Cardiac muscle cell (in vitro differentiated cells and primary cell): ENCODE data around the gene ZC3H7B. TPM values are rescaled to one million over a fixed set of nuclear protein-coding genes. Genes with fewer than 3 reads are reported as not detected.

Experiments used
- DNase-seq, 2 donors: peaks; one replicate each; pipeline versions ENCODE4 v3.0.0 to v3.0.0-alpha.2; 2010 to 2017; ENCODE audit warnings: low read depth in 1 of 2, low spot score in 1 of 2
- H3K27ac ChIP-seq: fragments of 200-600 bp; sonication (generic); 2 replicates; pipeline ENCODE4 v1.5.1; 2016
- H3K27me3 ChIP-seq: fragments of 200-600 bp; sonication (generic); 2 replicates; pipeline ENCODE4 v1.6.0; 2016; ENCODE audit warnings: control low read depth
- H3K36me3 ChIP-seq: fragments of 200-600 bp; sonication (generic); 2 replicates; pipeline ENCODE4 v1.5.1; 2016; ENCODE audit warnings: control low read depth
- H3K4me1 ChIP-seq: fragments of 200-600 bp; sonication (generic); 2 replicates; pipeline ENCODE4 v1.8.1; 2017; ENCODE audit warnings: low read depth, mild to moderate bottlenecking, mixed run types
- H3K4me3 ChIP-seq: fragments of 200-600 bp; sonication (generic); 2 replicates; pipeline ENCODE4 v1.5.1; 2016; ENCODE audit warnings: mild to moderate bottlenecking
- H3K9me3 ChIP-seq: fragments of 200-600 bp; sonication (generic); 2 replicates; pipeline ENCODE4 v1.5.1; 2017; ENCODE audit warnings: low read depth, mild to moderate bottlenecking, control low read depth
- CTCF ChIP-seq: IDR thresholded peaks from 2 replicates; pipeline ENCODE4 v1.5.1; 2012; ENCODE audit warnings: low read depth, mild to moderate bottlenecking, low read length
- polyA plus RNA-seq: library from polyadenylated mRNA; unstranded; fragments of >200 nt; fragmentation: Nextera tagmentation; extraction: Ambion mirVana; gene quantifications from 2 replicates; pipeline ENCODE4 v1.2.1, GENCODE V29; 2016
- total RNA-seq: library from RNA; depleted of rRNA; stranded (reverse); fragments of >200 nt; gene quantifications from 2 replicates; pipeline ENCODE4 v1.2.3, GENCODE V29; 2016

Gene ZC3H7B
- total and polyA plus RNA-seq, 2 experiments from 2014 or later: 7.2 to 65.9 TPM

- no peak for TF ChIP-seq CTCF
- DNase-seq: peak in 1 of 2 donors; percentile 62
- H3K27ac ChIP-seq: no peak overlapping the region
- H3K4me1 ChIP-seq: peaks cover 9% of the 10 kb centered on the region
- H3K36me3 ChIP-seq: no peaks in the 10 kb centered on the region
- no peaks in the 10 kb centered on the region for H3K27me3 ChIP-seq
- no peaks in the 10 kb centered on the region for H3K9me3 ChIP-seq
- H3K4me3 ChIP-seq: no peak overlapping the region
These were observed 66.6 kb downstream of the ZC3H7B start for GRCh38 chr22:41367680-41368542.

GRCh38 chr22:41368543-41369423 is 67.5 kb downstream of the ZC3H7B start:
- Histone ChIP-seq H3K27me3 (no peaks in the 10 kb centered on the region), H3K4me1 (peaks cover 9% of the 10 kb centered on the region), H3K36me3 (no peaks in the 10 kb centered on the region), H3K4me3 (no peak overlapping the region), H3K9me3 (no peaks in the 10 kb centered on the region), H3K27ac (no peak overlapping the region)
- no peak for DNase-seq
- no peak for TF ChIP-seq CTCF

GRCh38 chr22:41369424-41369745 is 68.1 kb downstream of the ZC3H7B start:
- no peak for TF ChIP-seq CTCF
- Histone ChIP-seq H3K36me3 (no peaks in the 10 kb centered on the region), H3K27me3 (no peaks in the 10 kb centered on the region), H3K4me1 (peaks cover 9% of the 10 kb centered on the region), H3K4me3 (no peak overlapping the region), H3K27ac (no peak overlapping the region), H3K9me3 (no peaks in the 10 kb centered on the region)
- DNase-seq: no peak

- no peak for TF ChIP-seq CTCF
- DNase-seq: no peak
- Histone ChIP-seq H3K4me3 (no peak overlapping the region), H3K27ac (no peak overlapping the region), H3K27me3 (no peaks in the 10 kb centered on the region), H3K36me3 (no peaks in the 10 kb centered on the region), H3K9me3 (no peaks in the 10 kb centered on the region), H3K4me1 (peaks cover 9% of the 10 kb centered on the region)
These were observed 68.5 kb downstream of the ZC3H7B start for GRCh38 chr22:41369837-41370236.

- TF ChIP-seq CTCF: no peak
- peaks cover 9% of the 10 kb centered on the region for H3K4me1 ChIP-seq
- no peak overlapping the region for H3K27ac ChIP-seq
- no peak overlapping the region for H3K4me3 ChIP-seq
- H3K36me3 ChIP-seq: no peaks in the 10 kb centered on the region
- no peak for DNase-seq
- H3K27me3 ChIP-seq: no peaks in the 10 kb centered on the region
- no peaks in the 10 kb centered on the region for H3K9me3 ChIP-seq
These were observed 76.5 kb downstream of the ZC3H7B start for GRCh38 chr22:41377846-41378245.
